RWPE2 (cell line): Measurements from ENCODE around the gene GRAMD4.

Experiments used
- ATAC-seq: fragments of 200-7000 bp; cut with Tn5 transposase; 3 replicates; pipeline ENCODE4 v1.9.1; 2021; ENCODE audit warnings: low read depth
- DNase-seq: peaks from one replicate; pipeline ENCODE4 v3.0.0-alpha.2; 2020; ENCODE audit warnings: low spot score
- H3K27ac ChIP-seq: fragments of 450-650 bp; 2 replicates; pipeline ENCODE4 v1.5.1; 2017; ENCODE audit warnings: mild to moderate bottlenecking; ENCODE audit not compliant: poor library complexity, severe bottlenecking
- H3K27me3 ChIP-seq: fragments of 250-450 bp; sonication (Bioruptor Pico); 2 replicates; pipeline ENCODE4 v1.5.1; 2021; ENCODE audit warnings: mild to moderate bottlenecking, moderate library complexity; ENCODE audit not compliant: insufficient read depth, poor library complexity, severe bottlenecking
- H3K36me3 ChIP-seq: fragments of 250-450 bp; sonication (Bioruptor Pico); 2 replicates; pipeline ENCODE4 v1.5.1; 2020; ENCODE audit warnings: low read depth, mild to moderate bottlenecking, moderate library complexity
- H3K4me1 ChIP-seq: fragments of 250-450 bp; sonication (Bioruptor Pico); 2 replicates; pipeline ENCODE4 v1.5.1; 2021; ENCODE audit warnings: mild to moderate bottlenecking, moderate library complexity; ENCODE audit not compliant: insufficient read depth, poor library complexity, severe bottlenecking
- H3K4me3 ChIP-seq: fragments of 250-450 bp; sonication (Bioruptor Pico); 2 replicates; pipeline ENCODE4 v1.5.1; 2021; ENCODE audit warnings: mild to moderate bottlenecking, moderate library complexity; ENCODE audit not compliant: severe bottlenecking
- H3K9me3 ChIP-seq: fragments of 250-450 bp; sonication (Bioruptor Pico); 2 replicates; pipeline ENCODE4 v1.5.1; 2021; ENCODE audit warnings: mild to moderate bottlenecking, moderate library complexity; ENCODE audit not compliant: severe bottlenecking
- TF ChIP-seq, protein P1 (sequence below): fragments of 450-650 bp; IDR thresholded peaks from one replicate; pipeline ENCODE4 v1.5.1; 2017; ENCODE audit warnings: mild to moderate bottlenecking, moderate library complexity; ENCODE audit not compliant: poor library complexity, severe bottlenecking

The GRAMD4 gene

DNA sequence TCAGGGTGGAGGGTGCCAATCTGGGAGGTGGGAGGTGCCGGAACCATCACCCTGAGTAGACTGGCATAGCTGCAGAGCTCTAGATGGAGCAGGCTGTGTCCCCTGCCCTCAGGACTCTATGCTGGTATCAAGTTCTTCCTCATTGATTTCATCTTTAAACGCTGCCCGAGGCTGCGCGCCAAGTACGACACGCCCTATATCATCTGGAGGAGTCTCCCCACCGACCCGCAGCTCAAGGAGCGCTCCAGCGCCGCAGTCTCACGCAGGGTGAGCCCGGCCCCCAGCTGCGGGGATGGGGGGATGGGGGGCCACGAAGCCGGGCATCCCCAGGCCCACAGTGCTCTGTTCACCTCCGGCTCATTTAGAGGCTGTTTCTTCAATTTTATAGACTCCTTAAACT lies 52.5 kb downstream of the GRAMD4 start:
- H3K27me3 ChIP-seq, result no peaks in the 10 kb centered on the region
- TF ChIP-seq, protein P1, sequence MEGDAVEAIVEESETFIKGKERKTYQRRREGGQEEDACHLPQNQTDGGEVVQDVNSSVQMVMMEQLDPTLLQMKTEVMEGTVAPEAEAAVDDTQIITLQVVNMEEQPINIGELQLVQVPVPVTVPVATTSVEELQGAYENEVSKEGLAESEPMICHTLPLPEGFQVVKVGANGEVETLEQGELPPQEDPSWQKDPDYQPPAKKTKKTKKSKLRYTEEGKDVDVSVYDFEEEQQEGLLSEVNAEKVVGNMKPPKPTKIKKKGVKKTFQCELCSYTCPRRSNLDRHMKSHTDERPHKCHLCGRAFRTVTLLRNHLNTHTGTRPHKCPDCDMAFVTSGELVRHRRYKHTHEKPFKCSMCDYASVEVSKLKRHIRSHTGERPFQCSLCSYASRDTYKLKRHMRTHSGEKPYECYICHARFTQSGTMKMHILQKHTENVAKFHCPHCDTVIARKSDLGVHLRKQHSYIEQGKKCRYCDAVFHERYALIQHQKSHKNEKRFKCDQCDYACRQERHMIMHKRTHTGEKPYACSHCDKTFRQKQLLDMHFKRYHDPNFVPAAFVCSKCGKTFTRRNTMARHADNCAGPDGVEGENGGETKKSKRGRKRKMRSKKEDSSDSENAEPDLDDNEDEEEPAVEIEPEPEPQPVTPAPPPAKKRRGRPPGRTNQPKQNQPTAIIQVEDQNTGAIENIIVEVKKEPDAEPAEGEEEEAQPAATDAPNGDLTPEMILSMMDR, result no peak
- DNase-seq (no peak), ATAC-seq (no peak)
- H3K9me3 ChIP-seq, result no peaks in the 10 kb centered on the region
- H3K36me3 ChIP-seq, result no peaks in the 10 kb centered on the region
- no peak overlapping the region for H3K4me3 ChIP-seq
- no peak overlapping the region for H3K27ac ChIP-seq
- H3K4me1 ChIP-seq, result no peaks in the 10 kb centered on the region

DNA sequence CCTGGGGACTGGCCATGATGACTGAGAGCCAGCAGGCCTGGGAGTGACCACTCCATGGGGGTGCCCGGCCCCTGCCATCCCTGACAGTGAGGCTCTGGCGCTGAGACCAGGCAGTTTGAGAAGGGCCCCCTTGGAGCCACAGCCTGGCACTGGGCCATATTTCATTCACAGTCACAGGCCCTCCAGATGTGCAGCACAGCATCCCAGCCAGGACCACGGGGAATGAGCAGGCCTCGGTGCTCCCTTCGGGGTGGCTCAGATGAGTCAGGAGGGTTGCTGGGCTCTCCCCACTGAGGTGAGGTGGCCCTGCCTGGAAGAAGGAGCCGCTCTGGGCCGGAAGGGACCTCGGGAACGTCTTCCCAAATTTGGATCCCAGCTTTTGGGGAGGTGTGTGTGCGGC lies 53.0 kb downstream of the GRAMD4 start:
- Histone ChIP-seq H3K27ac (no peak overlapping the region), H3K4me1 (no peaks in the 10 kb centered on the region), H3K4me3 (no peak overlapping the region), H3K9me3 (no peaks in the 10 kb centered on the region), H3K36me3 (no peaks in the 10 kb centered on the region), H3K27me3 (no peaks in the 10 kb centered on the region)
- TF ChIP-seq, protein P1, result no peak
- no peak for ATAC-seq
- DNase-seq, result no peak

DNA sequence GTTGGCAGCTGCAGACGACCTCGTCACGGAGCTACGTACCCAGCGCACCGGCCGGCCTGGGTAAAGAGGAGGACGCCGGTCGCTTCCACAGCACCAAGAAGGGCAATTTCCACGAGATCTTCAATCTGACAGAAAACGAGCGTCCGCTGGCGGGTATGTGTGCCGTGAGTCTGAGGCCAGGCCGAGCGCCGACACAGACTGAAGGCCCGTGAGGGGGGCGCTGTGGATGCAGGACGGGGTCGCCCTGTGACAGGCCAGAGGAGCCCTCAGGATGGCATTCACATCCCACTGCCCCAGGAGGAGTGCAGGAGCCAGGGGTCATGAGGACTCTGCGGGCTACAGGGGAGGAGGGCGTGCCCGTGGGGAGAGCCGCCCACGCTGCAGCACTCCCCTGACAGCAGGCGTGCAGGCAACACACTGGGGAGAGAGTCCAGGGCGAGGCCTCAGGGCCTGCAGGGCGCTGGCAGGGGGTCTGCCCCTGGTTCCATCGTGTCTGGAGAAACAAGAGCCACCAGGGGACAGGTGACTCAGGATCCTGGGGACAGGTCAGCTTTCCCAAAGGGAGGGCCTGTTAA lies 53.6 kb downstream of the GRAMD4 start:
- TF ChIP-seq, protein P1, result no peak
- no peak for DNase-seq
- no peaks in the 10 kb centered on the region for H3K9me3 ChIP-seq

DNA sequence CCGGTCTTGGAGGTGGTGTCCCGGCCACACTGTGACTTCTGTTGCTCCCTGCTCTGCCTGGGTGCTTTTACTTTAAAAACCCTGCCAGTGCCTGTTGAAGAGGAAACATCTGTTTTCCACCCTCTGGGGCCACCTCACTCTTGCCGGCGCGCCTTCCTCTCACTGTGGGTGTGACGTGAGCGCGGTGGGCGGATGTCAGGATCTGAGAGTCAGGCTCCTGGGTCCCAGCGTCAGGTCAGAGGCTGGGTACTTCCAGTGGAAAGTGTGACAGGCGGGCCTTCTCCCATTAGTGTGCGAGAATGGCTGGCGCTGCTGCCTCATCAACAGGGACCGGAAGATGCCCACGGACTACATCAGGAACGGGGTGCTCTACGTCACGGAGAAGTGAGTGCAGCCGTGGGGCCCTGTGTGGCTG lies 54.2 kb downstream of the GRAMD4 start:
- TF ChIP-seq, protein P1, result no peak
- ATAC-seq, result no peak
- H3K27ac ChIP-seq, result no peak overlapping the region

More for the DNA sequence above, 53.6 kb downstream of the GRAMD4 start:
- Histone ChIP-seq H3K27ac (no peak overlapping the region), H3K4me3 (no peak overlapping the region), H3K36me3 (no peaks in the 10 kb centered on the region), H3K27me3 (no peaks in the 10 kb centered on the region), H3K4me1 (no peaks in the 10 kb centered on the region)
- ATAC-seq, result no peak

DNA sequence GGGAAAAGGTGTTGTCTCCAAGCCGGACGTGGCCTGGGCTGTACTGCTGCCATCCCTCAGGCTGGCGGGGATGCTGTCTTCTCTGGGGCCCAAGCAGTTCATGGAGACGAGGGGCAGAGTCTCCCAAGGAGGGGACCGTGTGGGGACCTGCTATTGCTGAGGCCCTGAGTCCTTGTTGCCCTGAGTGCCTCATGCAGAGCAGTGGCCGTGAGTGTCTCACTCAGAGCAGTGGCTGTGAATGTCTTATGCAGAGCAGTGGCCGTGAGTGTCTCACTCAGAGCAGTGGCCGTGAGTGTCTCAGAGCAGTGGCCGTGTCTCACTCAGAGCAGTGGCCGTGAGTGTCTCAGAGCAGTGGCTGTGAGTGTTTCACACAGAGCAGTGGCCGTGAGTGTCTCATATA lies 54.7 kb downstream of the GRAMD4 start:
- TF ChIP-seq, protein P1, result no peak
- Histone ChIP-seq H3K9me3 (no peaks in the 10 kb centered on the region), H3K36me3 (no peaks in the 10 kb centered on the region), H3K27ac (no peak overlapping the region), H3K27me3 (no peaks in the 10 kb centered on the region), H3K4me1 (no peaks in the 10 kb centered on the region), H3K4me3 (no peak overlapping the region)
- no peak for DNase-seq
- ATAC-seq, result no peak

More for the DNA sequence above, 54.2 kb downstream of the GRAMD4 start:
- Histone ChIP-seq H3K4me1 (no peaks in the 10 kb centered on the region), H3K9me3 (no peaks in the 10 kb centered on the region), H3K27me3 (no peaks in the 10 kb centered on the region), H3K4me3 (no peak overlapping the region), H3K36me3 (no peaks in the 10 kb centered on the region)
- no peak for DNase-seq
